Measurements from ENCODE around the gene GJB6.

GRCh38 chr13:20241593-20241992, 9.5 kb upstream of the GJB6 start:
- TF ChIP-seq CTCF (IDR thresholded peaks at IDR 0.05) (no peak), POLR2A (IDR thresholded peaks at IDR 0.05) (no peak)
